ENCODE data around the gene NTM.

NTM gene

GRCh38 chr11:131694526-131695424 is 324.4 kb downstream of the NTM start:
- DNase-seq = peak; percentile 21

GRCh38 chr11:131695889-131696429 is 325.5 kb downstream of the NTM start:
- no peak for DNase-seq

GRCh38 chr11:131696690-131697089 is 326.3 kb downstream of the NTM start:
- no peak for DNase-seq

- no peak for DNase-seq
Observed at GRCh38 chr11:131703311-131703710, 332.9 kb downstream of the NTM start.

- no peak for DNase-seq
Observed at GRCh38 chr11:131704682-131705081, 334.3 kb downstream of the NTM start.

GRCh38 chr11:131710511-131710910 is 340.1 kb downstream of the NTM start:
- DNase-seq = no peak

GRCh38 chr11:131712897-131713296 is 342.5 kb downstream of the NTM start:
- DNase-seq = no peak

- DNase-seq = no peak
Observed at GRCh38 chr11:131713529-131714134, 343.2 kb downstream of the NTM start.

GRCh38 chr11:131717616-131718015 is 347.2 kb downstream of the NTM start:
- DNase-seq = no peak

GRCh38 chr11:131723088-131723487 is 352.7 kb downstream of the NTM start:
- no peak for DNase-seq

GRCh38 chr11:131724436-131724975 is 354.1 kb downstream of the NTM start:
- DNase-seq = no peak

- no peak for DNase-seq
Observed at GRCh38 chr11:131734871-131735270, 364.5 kb downstream of the NTM start.

- no peak for DNase-seq
Observed at GRCh38 chr11:131737357-131737756, 366.9 kb downstream of the NTM start.

- no peak for DNase-seq
Observed at GRCh38 chr11:131739243-131739882, 368.9 kb downstream of the NTM start.

GRCh38 chr11:131744847-131745246 is 374.4 kb downstream of the NTM start:
- DNase-seq = no peak

- DNase-seq = no peak
Observed at GRCh38 chr11:131745405-131745804, 375.0 kb downstream of the NTM start.

- DNase-seq = no peak
Observed at GRCh38 chr11:131746201-131746600, 375.8 kb downstream of the NTM start.

GRCh38 chr11:131748151-131749050 is 378.0 kb downstream of the NTM start:
- peak; percentile 11 for DNase-seq

- no peak for DNase-seq
Observed at GRCh38 chr11:131749101-131749500, 378.7 kb downstream of the NTM start.

GRCh38 chr11:131750152-131750551 is 379.7 kb downstream of the NTM start:
- DNase-seq = no peak

- no peak for DNase-seq
Observed at GRCh38 chr11:131750692-131751091, 380.3 kb downstream of the NTM start.

- no peak for DNase-seq
Observed at GRCh38 chr11:131754671-131755070, 384.3 kb downstream of the NTM start.
